NCI-H2081 treated with DMSO at 0.1 percent for 48 hours (cell line): Measurements from ENCODE around the gene CCDC92.
"Not testable (repeated sequence)": the region's sequence is repeated elsewhere in the genome, so short reads cannot be mapped to it uniquely, and the experiment has no call there.

Experiments used
- DNase-seq: peaks from one replicate; lab custom pipeline; 2025; lab: John Stamatoyannopoulos, UW

Gene CCDC92

DNA sequence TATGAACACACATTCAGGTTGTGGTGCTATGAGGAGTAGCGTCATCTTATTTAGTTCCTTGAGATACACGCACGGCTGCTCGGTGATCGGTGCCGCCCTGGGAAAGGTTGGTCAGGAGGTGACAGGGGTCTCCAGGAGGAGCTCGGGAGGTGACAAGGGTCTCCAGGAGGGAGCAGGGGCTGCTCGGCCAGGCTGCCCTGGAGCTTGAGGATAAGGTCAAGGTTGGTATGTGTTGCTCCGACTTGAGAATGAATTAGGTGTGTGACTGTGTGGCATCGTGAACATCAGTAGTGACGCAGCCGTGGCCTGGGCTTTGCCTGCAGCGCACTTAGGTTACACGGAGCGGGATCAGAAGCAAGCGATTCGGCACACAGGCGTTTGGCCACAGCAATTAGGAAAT, 36.2 kb downstream of the CCDC92 start:
- DNase-seq: no peak

- DNase-seq: no peak
These were observed 36.7 kb downstream of the CCDC92 start for GRCh38 chr12:123935956-123936355.

DNA sequence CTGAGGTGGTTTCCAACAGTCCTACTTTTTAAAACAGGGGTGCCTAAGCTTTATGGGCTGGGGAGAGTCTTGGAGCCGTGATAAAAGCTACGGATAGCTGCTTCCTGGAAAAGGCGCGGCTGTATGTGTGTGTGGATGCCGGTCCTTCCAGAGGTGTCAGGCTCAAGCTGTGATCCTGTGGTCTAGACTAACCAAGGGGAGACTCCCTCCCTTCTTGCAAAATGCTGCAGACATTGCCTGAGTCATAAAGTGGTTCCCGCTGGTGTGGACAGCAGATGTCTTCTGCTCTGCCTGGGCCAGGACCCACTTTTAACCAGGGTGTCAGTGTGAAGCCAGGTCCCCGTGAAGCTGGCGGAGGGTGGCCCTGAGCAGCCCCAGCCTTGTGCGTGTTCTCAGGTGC, 37.8 kb downstream of the CCDC92 start:
- no peak for DNase-seq

- DNase-seq: no peak
These were observed 38.5 kb downstream of the CCDC92 start for GRCh38 chr12:123934016-123934620.

- DNase-seq: no peak
These were observed 39.4 kb downstream of the CCDC92 start for GRCh38 chr12:123933214-123933613.

- DNase-seq: no peak
These were observed 40.8 kb downstream of the CCDC92 start for GRCh38 chr12:123931686-123932321.

- DNase-seq: no peak
These were observed 42.6 kb downstream of the CCDC92 start for GRCh38 chr12:123929946-123930583.

- no peak for DNase-seq
These were observed 43.7 kb downstream of the CCDC92 start for GRCh38 chr12:123928897-123929296.

DNA sequence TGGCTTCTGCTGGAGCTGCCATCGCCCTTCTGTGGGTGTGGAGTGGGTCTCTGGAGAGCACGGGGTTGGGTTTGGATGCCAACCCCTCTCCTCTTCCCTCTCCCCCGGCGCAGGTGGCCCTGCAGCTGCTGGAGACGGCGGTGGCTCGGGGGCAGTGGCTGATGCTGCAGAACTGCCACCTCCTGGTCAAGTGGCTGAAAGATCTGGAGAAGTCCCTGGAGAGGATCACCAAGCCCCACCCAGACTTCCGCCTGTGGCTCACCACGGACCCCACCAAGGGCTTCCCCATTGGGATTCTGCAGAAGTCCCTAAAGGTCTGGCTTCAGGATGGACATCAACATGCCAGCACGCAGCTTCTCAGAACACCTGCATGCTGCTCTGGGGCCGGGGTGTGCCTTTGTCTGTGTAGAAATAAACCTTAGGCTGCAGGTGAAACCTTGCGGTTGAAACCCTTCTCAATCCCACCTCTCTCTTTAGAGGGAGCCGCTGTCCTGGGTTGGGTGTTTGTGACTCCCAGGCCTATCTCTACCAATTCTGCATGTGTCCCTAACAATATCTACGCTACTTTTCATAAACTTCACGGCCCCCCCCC, 44.3 kb downstream of the CCDC92 start:
- no peak for DNase-seq

GRCh38 chr12:123924539-123924938, 48.1 kb downstream of the CCDC92 start:
- DNase-seq: no peak

DNA sequence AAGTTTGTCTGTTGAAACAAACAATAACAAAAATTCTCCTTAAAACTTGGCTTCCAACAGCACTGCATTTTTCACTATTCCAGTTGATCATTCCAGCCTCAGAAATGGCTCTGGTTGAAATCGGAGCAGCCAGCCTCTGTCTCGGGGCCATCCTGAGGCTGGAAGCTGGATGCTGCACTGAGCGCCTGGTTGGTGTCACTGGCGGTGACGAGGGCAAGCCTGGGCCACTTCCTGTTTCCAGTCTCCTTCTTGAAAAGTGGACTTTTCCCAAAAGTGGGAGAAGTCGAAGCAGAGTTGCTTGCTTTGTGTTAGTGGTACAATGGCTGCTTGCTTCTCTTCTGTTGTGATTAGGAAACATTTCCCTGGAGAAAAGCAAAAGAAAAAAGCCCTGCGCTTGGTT, 48.7 kb downstream of the CCDC92 start:
- DNase-seq: no peak

DNA sequence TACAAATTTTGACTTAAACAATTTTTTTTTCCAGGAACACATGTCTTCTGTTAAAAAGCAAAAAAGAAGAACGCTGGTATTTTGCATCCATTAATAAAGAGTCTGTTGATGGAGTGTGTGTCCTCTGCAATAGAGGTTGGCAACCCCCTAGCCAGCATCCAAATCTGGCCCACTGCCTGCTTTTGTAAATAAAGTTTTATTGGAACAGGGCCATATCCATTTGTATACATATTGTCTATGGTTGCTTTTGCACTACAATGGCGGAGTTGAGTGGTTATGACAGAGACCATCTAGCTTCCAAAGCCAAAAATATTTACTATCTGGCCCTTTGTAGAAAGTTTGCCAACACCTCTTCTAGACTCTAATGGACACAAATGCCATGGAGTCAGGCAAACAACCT, 49.6 kb downstream of the CCDC92 start:
- DNase-seq: no peak

DNA sequence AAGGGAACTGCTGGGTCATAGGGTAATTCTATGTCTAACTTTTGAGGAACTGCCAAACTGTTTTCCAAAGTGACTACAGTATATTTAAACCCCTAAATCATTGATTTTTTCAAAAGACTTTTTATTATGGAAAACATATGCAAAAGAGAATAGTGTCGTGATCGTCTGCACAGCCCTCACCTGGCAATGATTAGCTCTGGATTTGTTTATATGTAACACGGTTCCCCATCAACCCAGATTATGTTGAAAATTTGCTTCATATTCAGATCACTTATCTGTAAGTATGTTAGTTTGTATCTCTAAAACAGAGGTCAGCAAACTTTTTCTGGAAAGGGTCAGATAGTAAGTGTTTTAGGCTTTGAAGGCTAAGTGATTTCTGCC, 52.7 kb downstream of the CCDC92 start:
- no peak for DNase-seq

GRCh38 chr12:123917337-123917850, 55.2 kb downstream of the CCDC92 start:
- no peak for DNase-seq

GRCh38 chr12:123916729-123917128, 55.9 kb downstream of the CCDC92 start:
- DNase-seq: no peak

- DNase-seq: no peak
These were observed 57.8 kb downstream of the CCDC92 start for GRCh38 chr12:123914726-123915333.

GRCh38 chr12:123912415-123913380, 59.9 kb downstream of the CCDC92 start:
- DNase-seq: no peak

GRCh38 chr12:123911672-123912409, 60.8 kb downstream of the CCDC92 start:
- not testable (repeated sequence) for DNase-seq

DNA sequence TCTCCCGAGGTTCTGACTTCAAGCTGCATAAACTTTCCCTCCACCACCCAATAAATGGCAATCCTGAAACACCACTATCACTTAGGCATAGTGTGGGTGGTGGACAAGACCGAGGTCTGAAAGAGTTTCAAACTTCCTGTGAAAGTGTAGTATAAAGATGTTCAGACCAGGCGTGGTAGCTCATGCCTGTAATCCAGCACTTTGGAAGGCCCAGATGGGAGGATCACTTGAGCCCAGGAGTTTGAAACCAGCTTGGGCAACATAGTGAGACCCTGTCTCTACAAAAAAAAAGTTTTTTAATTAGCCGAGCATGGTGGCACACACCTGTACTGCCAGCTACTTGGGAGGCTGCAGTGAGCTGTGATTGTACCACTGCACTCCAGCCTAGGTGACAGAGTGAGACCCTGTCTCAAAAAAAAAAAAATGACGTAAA, 61.9 kb downstream of the CCDC92 start:
- DNase-seq: no peak

DNA sequence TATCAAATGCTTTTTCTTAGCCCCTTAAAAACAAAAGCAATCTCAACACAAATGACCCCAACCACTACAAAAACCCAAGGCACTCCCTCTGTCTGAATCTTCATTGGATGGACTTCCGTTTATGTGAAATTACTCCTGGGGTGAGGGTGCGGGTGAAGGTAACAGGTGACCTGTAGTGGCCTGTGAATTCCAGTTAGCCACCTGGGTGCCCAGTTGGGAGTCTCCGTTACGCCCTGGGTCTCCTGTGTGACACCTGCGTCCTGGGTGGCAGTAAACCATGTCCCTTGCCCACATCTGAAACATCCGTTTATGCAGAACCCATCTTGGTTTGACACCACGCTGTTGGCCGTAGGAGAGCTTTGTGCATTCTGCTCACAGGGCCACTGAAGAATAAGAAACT, 62.6 kb downstream of the CCDC92 start:
- DNase-seq: no peak
